Panc1 (cell line): ENCODE data around the gene DPH1. TPM values are rescaled to one million over a fixed set of nuclear protein-coding genes. Genes with fewer than 3 reads are reported as not detected.

Experiments used
- ATAC-seq: fragments of 200-7000 bp; cut with Tn5 transposase; 2 replicates; pipeline ENCODE4 v1.9.1; 2020; ENCODE audit warnings: mild to moderate bottlenecking, moderate library complexity
- BruUV-seq: library from RNA; stranded (reverse); fragments of 400-500 nt; replicated peaks from 2 replicates; lab custom pipeline; 2021; lab: Mats Ljungman, UMichigan
- CTCF ChIA-PET: fragments of 300-600 bp; sonication (Branson Sonifier 250); formaldehyde crosslinking; loops from one replicate; lab custom pipeline; 2022; ENCODE audit warnings: antibody characterized with exemption; lab: Charles Lee
- POLR2A ChIA-PET: fragments of 300-600 bp; sonication (Branson Sonifier 250); formaldehyde crosslinking; loops from one replicate; lab custom pipeline; 2022; ENCODE audit warnings: antibody characterized with exemption; lab: Charles Lee
- DNase-seq: peaks from one replicate; pipeline ENCODE4 v3.0.0-alpha.2; 2010; ENCODE audit warnings: low read depth, low spot score
- H3K27ac ChIP-seq: 2 replicates; pipeline ENCODE4 v1.5.1; 2011; ENCODE audit warnings: mild to moderate bottlenecking, low read length, inconsistent platforms
- H3K27me3 ChIP-seq: fragments of 200-500 bp; sonication (Bioruptor generic); 2 replicates; pipeline ENCODE4 v1.6.0; 2014; ENCODE audit warnings: low read length, inconsistent platforms; ENCODE audit not compliant: control insufficient read depth, insufficient read depth
- H3K36me3 ChIP-seq: fragments of 200-500 bp; sonication (Bioruptor generic); 2 replicates; pipeline ENCODE4 v1.5.1; 2014; ENCODE audit warnings: inconsistent platforms, mild to moderate bottlenecking, low read length, moderate library complexity; ENCODE audit not compliant: control insufficient read depth, insufficient read depth
- H3K4me1 ChIP-seq: 2 replicates; pipeline ENCODE4 v1.5.1; 2011; ENCODE audit warnings: inconsistent platforms, mild to moderate bottlenecking, low read length, moderate library complexity; ENCODE audit not compliant: control insufficient read depth, insufficient read depth
- H3K4me3 ChIP-seq, 2 experiments: 2 replicates each; pipeline ENCODE4 v1.5.1; 2011 to 2012; ENCODE audit warnings: low read depth in 2 of 2, low read length in 2 of 2, mild to moderate bottlenecking in 2 of 2, inconsistent platforms in 1 of 2, moderate library complexity in 1 of 2
- H3K9me3 ChIP-seq: fragments of 200-500 bp; sonication (Bioruptor generic); 2 replicates; pipeline ENCODE4 v1.5.1; 2014; ENCODE audit warnings: low read depth, mild to moderate bottlenecking, inconsistent platforms, low read length, moderate library complexity; ENCODE audit not compliant: control insufficient read depth, insufficient read depth
- POLR2AphosphoS5 ChIP-seq: IDR thresholded peaks from 2 replicates; pipeline ENCODE4 v1.6.1; 2012; ENCODE audit warnings: mild to moderate bottlenecking, low read depth, low read length, moderate library complexity
- SIN3A ChIP-seq: IDR thresholded peaks from 2 replicates; pipeline ENCODE4 v1.6.1; 2012; ENCODE audit warnings: low read depth, mild to moderate bottlenecking, low read length, moderate library complexity, borderline replicate concordance; ENCODE audit not compliant: insufficient read depth
- TCF7L2 ChIP-seq: IDR thresholded peaks from 2 replicates; pipeline ENCODE4 v1.6.1; 2011; ENCODE audit warnings: mild to moderate bottlenecking, low read depth, low read length, inconsistent platforms
- in situ Hi-C: cut with HindIII; loops from 2 replicates; pipeline ENCODE4 v1.10.0; 2016; ENCODE audit warnings: low sequenced_read_pairs, low pct_unique_long_range_greater_than_20kb
- intact Hi-C: fragments of 100-400 bp; cut with micrococcal nuclease; formaldehyde crosslinking; loops from one replicate; pipeline ENCODE4 v1.10.0; 2022; ENCODE audit not compliant: unreplicated experiment
- total RNA-seq: library from RNA; stranded (reverse); gene quantifications from one replicate; pipeline ENCODE4 v1.2.1, GENCODE V29; 2021; ENCODE audit not compliant: unreplicated experiment
- TF ChIP-seq, protein P1 (sequence below), 2 experiments: IDR thresholded peaks; 2 replicates each; pipeline ENCODE4 v1.6.1; 2011 to 2012; ENCODE audit warnings: low read depth in 2 of 2, control low read depth in 1 of 2, low read length in 1 of 2, mild to moderate bottlenecking in 1 of 2, moderate library complexity in 1 of 2; ENCODE audit not compliant: insufficient read depth in 1 of 2
- TF ChIP-seq, protein P2 (sequence below): fragments of 450-650 bp; IDR thresholded peaks from 2 replicates; pipeline ENCODE4 v1.5.1; 2017; ENCODE audit warnings: mild to moderate bottlenecking

DPH1 gene
- total RNA-seq, 1 experiment from 2014 or later, result 24.3 TPM

DNA sequence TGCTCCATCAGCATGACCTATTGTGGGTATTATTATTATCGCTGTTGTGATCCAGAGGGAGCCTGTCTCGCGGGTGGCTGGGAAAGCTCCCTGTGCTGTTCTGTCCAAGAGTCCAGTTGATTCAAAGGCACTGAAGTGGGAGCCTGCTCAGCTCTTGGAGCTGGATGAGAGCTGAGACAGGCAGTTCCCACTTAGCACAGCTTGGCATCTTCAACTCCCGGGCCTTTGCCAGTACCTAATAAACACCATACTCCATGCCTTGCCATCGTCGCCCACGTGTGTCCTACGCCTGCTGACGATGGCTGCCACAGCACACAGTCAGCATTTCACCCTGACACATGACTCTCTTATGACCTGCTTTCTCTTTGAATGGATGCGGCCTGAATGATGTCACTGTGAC lies 37.4 kb upstream of the DPH1 start:
- TF ChIP-seq, protein P1, sequence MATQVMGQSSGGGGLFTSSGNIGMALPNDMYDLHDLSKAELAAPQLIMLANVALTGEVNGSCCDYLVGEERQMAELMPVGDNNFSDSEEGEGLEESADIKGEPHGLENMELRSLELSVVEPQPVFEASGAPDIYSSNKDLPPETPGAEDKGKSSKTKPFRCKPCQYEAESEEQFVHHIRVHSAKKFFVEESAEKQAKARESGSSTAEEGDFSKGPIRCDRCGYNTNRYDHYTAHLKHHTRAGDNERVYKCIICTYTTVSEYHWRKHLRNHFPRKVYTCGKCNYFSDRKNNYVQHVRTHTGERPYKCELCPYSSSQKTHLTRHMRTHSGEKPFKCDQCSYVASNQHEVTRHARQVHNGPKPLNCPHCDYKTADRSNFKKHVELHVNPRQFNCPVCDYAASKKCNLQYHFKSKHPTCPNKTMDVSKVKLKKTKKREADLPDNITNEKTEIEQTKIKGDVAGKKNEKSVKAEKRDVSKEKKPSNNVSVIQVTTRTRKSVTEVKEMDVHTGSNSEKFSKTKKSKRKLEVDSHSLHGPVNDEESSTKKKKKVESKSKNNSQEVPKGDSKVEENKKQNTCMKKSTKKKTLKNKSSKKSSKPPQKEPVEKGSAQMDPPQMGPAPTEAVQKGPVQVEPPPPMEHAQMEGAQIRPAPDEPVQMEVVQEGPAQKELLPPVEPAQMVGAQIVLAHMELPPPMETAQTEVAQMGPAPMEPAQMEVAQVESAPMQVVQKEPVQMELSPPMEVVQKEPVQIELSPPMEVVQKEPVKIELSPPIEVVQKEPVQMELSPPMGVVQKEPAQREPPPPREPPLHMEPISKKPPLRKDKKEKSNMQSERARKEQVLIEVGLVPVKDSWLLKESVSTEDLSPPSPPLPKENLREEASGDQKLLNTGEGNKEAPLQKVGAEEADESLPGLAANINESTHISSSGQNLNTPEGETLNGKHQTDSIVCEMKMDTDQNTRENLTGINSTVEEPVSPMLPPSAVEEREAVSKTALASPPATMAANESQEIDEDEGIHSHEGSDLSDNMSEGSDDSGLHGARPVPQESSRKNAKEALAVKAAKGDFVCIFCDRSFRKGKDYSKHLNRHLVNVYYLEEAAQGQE (IDR thresholded peaks at IDR 0.05; ENCODE audit: insufficient read depth in 1 of 2, low read depth in 2 of 2, low read length in 1 of 2), result no peak
- no peak for TF ChIP-seq POLR2AphosphoS5
- TF ChIP-seq, protein P2, sequence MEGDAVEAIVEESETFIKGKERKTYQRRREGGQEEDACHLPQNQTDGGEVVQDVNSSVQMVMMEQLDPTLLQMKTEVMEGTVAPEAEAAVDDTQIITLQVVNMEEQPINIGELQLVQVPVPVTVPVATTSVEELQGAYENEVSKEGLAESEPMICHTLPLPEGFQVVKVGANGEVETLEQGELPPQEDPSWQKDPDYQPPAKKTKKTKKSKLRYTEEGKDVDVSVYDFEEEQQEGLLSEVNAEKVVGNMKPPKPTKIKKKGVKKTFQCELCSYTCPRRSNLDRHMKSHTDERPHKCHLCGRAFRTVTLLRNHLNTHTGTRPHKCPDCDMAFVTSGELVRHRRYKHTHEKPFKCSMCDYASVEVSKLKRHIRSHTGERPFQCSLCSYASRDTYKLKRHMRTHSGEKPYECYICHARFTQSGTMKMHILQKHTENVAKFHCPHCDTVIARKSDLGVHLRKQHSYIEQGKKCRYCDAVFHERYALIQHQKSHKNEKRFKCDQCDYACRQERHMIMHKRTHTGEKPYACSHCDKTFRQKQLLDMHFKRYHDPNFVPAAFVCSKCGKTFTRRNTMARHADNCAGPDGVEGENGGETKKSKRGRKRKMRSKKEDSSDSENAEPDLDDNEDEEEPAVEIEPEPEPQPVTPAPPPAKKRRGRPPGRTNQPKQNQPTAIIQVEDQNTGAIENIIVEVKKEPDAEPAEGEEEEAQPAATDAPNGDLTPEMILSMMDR, result no peak
- TF ChIP-seq SIN3A, result no peak
- TF ChIP-seq TCF7L2, result no peak
- Histone ChIP-seq H3K4me3 (no peak overlapping the region), H3K9me3 (no peaks in the 10 kb centered on the region), H3K4me1 (peaks cover 5% of the 10 kb centered on the region; the same call in 1 of the 2 replicates), H3K27ac (no peak overlapping the region), H3K36me3 (no peaks in the 10 kb centered on the region), H3K27me3 (no peaks in the 10 kb centered on the region)
- DNase-seq, result no peak
- in situ Hi-C loops, result no loop called here
- POLR2A ChIA-PET, result no interaction called here
- BruUV-seq, result no TSS peak
- CTCF ChIA-PET, result no interaction called here
- intact Hi-C loops, result no loop called here
- ATAC-seq, result no peak

DNA sequence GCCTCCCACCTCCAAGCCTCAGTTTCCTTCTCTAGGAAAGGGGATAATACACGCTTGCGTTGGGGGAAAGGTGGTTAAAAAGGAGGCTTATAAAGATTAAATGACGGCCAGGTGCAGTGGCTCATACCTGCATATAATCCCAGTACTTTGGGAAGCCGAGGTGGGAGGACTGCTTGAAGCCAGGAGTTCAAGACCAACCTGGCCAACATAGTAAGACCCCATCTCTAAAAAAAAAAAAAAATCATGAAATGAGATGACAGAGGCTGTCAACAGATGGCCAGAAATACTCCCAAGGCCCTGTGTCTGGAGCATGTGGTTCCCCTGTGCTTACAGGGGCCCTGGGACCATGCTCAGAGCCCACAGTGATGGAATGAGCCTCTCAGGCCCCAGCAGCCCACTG lies 35.2 kb upstream of the DPH1 start:
- TF ChIP-seq, protein P2, result no peak
- TF ChIP-seq, protein P1 (IDR thresholded peaks at IDR 0.05; ENCODE audit: insufficient read depth in 1 of 2, low read depth in 2 of 2, low read length in 1 of 2), result no peak
- TF ChIP-seq SIN3A, result no peak
- no peak for TF ChIP-seq TCF7L2
- TF ChIP-seq POLR2AphosphoS5, result no peak
- ATAC-seq (no peak), DNase-seq (no peak)
- POLR2A ChIA-PET, result no interaction called here
- no peaks in the 10 kb centered on the region for H3K36me3 ChIP-seq
- intact Hi-C loops, result no loop called here
- BruUV-seq, result no TSS peak
- H3K4me3 ChIP-seq, result no peak overlapping the region
- H3K9me3 ChIP-seq, result no peaks in the 10 kb centered on the region
- no peaks in the 10 kb centered on the region for H3K27me3 ChIP-seq
- H3K27ac ChIP-seq, result no peak overlapping the region
- in situ Hi-C loops, result no loop called here
- CTCF ChIA-PET, result no interaction called here
- H3K4me1 ChIP-seq, result peaks cover 10% of the 10 kb centered on the region; the same call in 1 of the 2 replicates
